ENCODE measurements around the gene KIFC3.

Gene KIFC3

DNA sequence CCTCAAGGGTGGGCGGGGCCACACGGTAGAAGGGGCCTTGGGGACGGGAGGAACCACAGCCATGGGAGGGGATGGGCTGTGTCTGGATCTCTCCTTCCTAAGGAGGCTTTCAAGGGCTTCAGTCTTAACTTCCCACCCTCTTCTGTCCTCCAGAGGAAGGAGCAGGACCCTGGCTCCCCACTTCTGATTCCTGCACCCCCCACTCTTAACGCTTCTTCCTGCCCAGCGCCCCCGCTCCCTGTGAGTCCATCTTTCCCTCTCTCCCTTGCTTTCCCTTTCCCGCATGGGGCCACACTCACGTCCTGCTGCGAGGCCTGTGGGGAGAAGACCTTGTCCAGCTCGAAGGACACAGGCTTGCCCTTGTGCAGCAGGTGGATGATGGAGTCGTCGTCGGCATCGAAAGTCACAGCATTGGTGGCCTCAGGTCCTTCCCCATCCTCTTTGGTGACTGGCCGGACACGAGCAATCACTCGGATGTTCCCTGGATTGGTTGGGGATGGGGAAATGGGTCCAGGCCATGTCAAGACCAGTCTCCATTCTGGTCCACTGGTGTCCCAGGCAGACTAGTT lies 37.0 kb downstream of the KIFC3 start:
- DNase-seq (ENCODE audit: low read depth, low spot score) = no peak

DNA sequence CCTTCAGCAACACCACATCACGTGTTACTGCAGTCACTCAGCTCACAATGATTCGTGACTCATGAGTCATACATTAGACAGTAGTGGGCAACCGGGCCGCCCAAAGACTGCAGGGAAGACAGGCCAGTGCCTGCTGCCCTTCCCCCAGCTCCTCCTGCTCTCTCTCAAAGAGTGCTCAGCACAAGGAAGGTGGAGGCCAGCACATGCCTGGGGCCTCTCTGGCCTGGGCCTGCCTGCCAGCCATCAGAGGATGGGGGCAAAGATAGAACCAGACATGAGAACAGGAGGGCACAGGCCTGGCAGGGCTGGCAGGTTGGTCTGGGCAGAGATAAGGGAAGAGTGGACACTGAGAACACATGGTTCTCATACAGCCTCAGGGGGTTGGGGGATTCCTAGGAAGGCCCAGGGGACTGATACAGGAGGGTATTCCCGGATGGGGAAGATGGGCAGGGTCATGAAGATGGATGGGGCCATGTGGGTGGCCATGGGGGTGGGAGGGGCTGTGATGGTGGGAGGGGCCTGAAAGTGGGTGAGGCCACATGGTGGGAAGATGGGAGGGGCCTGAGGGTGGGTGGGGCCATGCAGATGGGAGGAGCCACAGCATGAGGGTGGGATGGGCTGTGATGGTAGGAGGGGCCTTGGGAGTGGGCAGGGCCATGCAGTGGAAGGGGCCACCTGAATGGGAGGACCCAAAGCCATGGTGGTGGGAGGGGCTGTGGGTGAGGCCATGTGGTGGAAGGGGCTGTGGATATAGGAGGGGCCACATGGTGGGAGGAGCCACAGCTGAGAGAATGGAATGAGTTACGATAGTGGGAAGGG lies 37.7 kb downstream of the KIFC3 start:
- no peak for DNase-seq (ENCODE audit: low read depth, low spot score)

DNA sequence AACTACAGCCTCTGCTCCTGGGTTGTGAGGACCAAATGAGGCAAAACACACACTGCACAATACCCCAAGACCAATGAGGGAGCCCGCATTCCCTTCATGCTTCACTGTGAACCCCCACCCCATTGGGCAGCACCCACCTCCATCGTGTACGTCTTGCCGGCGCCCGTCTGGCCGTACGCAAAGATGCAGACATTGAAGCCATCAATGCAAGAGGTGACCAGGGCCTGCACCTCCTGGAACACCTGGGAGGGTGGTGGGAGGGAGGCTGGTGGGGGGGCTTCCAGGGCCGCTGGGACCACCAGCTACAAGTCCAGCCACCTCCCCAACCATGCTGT lies 38.3 kb downstream of the KIFC3 start:
- DNase-seq (ENCODE audit: low read depth, low spot score) = no peak

DNA sequence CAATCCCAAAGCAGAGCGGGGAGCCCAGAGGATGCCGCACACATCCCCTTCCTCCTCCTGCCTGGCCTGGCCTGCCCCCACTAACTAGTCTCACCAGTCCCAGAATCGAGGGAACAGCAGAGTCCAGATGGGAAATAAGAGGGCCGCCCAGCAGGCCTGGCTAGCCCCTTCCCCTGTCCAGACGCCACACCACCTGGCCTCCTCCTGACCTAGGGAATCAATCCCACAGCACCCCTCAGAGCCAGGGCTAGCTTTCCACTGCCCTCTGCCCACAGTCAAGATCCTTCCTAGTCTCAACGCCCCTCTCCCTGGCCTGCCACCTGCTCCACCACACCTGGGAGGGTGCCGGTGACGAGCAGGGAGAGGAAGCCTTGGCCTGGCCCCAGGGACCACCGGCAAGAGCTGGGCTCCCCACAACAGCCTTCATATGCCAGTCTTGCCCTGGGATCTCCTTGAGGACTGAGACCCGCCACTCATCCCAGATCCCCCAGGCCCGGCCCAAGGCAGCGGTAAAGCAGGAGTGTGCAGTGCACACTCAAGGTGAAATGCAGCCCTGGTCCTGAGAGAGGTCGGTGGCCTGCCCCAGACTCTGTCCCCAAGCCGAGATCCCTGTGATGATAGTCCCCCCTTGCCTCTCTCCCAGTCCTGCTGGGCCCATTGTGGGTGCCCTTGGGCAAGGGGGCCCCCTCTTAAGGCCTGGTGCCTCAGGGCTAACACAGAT lies 38.8 kb downstream of the KIFC3 start:
- DNase-seq (ENCODE audit: low read depth, low spot score) = no peak

DNA sequence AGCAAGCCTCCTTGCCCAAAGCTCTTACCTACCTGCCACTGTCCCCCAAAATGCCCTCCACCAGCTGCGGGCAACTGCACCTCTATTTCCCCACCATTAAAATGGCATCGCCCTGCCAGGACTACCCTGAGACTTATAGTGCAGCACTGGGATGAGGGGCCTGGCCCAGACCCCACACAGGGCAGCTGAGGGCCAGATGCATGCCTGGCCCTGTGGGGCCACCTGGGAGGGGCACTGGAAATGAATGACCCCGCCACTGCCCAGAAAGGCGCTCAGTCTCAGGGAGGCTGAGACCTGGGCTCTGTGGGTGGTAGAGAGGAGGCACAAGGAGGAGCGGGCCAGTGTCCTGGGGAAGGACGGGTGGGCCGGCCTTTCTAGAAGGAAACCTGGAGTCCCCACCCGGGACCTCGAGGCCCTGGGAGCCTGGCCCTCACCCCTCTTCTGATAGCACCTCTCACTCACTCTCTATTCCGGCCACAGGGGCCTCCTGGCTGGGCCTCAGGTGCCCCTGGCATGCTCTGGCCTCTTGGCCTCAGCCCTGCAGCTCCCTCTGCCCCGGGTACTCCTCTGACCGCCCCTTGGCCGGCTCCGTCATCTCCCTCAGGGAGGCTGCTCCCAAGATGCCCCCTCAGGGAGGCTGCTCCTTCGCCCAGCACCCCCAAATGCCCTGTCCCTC lies 39.8 kb downstream of the KIFC3 start:
- DNase-seq (ENCODE audit: low read depth, low spot score) = no peak

DNA sequence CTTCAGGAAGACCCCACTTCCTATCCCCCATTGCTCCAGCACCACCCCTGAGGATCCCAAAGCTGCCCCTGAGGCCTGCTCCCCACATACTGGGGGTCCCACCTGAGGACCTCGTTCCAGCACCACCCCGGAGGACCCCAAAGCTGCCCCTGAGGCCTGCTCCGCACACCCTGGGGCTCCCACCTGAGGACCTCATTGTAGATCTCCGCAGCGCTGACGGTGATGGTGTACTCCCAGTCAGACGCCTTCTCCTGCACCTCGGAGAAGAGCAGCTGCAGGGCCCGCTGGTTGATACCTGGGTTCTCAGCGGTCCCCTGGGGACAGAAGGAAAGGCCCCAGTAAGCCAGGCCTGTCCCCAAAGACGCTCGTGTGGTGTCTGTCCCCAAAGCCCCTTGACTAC lies 40.3 kb downstream of the KIFC3 start:
- no peak for DNase-seq (ENCODE audit: low read depth, low spot score)

DNA sequence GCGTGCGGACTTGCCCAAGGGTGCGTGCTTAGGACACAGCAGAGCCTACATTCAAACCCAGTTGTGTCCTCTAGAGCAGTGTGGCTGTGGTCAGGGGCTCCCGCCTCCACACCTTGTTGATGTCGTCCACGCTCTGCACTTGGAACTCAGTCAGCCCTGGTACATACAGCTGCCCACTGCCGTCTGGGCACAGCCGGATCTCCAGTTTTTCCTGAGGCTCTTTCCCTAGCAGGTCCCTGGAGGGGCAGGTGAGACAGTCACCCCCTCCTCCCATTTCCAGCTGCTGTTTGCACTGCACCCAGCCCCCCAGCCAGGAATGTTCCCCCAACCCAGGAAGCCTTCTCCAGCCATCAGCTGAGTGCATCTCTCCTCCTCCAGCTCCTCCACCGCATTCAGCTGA lies 41.0 kb downstream of the KIFC3 start:
- no peak for DNase-seq (ENCODE audit: low read depth, low spot score)

DNA sequence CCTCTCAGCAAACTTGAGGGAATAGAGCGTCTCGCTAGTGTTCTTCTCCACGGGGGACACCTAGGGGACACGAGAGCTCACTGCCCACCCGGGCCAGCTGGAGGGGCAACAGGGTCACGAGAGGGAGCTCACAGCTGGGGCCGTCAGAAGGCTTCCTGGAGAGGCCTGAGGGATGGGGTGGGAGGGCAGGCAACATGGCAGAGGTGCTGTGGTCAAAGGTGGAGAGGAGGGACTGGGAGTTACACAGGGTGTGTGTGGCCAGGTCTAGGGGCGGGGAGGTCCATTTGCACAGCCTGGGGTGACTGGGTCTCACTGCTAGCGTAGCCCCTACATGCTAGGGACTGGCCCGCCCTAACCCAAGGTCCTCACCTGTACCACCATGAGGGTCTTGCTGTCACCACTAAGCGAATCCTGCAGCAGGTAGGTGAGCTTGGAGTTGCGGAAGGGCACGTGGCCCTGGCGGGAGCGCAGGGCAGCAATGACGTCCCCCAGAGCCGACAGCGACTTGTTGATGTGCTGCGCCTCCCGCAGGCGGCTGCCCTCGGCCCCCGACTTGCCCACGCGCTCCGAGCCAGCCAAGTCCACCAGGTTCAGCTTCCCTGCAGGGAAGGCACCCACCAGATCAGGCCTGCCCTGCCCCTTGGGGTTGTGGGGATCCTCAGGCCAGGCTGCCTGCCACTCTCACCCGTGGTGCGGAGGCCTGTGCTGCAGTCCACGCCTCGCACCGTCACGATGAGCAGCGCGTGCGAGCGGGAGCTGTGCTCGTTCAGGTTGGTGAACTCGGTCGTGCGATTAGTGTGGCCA lies 41.7 kb downstream of the KIFC3 start:
- DNase-seq (ENCODE audit: low read depth, low spot score) = no peak

DNA sequence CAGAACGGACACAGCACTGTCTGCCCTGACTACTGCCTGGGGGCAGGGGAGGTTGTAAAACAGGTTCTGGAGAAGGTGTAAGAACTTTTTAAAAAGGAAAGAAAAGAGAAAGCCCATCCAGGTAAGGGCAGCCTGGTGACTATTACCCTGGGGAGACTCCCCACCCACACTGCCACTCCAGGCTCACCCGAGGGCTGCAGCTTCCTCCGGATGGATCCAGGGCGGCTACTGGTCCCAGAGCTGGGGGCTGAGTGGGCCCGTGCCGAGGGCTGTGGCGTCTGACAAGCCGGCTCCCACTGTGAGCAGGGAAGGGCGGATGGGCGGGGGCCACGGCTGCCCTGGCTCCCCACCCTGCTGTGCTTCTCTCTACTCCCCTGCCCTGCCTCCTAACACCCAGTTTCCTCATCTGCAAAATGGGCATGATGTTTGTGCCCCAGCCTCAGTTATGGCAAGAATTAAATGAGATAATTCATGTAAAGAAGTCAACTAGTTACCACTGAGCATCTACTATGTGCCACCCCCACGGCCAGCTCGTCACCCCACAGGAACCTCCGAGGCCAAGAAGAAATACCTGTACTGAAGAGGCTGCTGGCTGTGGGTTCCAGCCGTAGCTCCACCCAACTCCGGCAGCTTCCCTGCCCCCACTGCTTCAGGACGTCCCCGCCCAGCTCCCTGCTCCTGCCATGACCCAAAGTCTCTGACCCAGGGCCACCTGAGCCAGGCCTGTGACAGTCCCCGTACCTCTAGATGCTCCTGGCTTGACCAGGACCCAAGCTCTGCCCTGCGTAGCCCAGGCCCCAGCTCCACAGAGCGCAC lies 42.5 kb downstream of the KIFC3 start:
- DNase-seq (ENCODE audit: low read depth, low spot score) = no peak

DNA sequence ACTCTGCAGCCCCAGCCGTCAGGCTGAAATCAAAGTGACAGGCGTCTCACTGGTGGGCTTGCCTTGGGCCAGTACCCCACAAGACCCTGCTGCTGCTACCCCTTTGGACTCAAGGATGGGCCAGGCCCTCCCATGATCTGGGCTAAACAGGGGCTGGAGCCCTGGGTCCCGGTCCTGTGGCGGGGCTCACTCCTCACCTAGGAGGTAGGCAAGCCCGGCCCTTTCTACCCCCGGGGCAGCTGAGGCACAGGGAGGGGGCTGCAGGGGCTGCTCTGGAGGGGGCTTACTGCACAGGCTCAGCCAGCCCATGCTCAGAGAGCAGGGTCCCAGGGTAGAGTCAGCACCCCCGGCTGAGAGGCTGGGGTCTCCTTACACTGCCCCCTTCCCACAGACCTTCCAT lies 43.2 kb downstream of the KIFC3 start:
- DNase-seq (ENCODE audit: low read depth, low spot score) = no peak

DNA sequence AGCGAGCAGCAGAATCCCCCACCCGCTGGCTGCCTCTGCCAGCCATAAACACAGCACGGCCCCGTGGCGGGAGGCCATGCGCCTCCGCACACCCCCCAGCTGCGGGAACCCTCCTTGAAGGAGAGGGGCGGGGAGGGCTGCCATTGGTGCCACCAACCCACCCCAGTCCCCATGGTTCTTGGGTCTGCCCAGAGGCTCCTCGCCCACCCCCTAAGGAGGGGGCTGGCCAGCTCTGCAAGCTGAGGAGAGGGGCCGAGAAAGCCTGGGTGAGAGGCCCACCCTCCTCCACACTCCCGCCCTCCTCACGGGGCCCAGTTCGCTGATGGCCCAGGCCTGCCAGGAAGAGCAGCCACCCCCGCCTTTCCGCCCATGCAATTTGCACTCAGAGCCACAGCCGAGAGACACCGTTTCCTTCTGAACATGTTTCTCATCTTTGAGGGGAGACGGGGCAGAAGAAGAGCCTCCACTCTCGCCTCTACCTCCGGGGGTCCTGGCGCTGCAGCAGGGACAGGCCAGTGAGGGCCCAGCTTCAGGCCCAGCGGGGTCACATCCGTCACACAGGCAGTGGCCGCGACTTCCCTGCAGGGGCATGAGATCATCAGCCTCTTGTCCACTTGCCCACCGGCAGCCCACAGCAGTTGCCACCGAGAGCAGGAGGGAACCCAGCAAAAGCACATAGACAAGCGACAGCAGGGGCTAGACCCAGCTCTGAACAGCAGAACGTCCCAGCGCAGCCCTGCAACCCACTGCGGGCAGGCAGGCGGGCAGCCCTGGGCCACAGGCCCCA lies 43.8 kb downstream of the KIFC3 start:
- no peak for DNase-seq (ENCODE audit: low read depth, low spot score)

DNA sequence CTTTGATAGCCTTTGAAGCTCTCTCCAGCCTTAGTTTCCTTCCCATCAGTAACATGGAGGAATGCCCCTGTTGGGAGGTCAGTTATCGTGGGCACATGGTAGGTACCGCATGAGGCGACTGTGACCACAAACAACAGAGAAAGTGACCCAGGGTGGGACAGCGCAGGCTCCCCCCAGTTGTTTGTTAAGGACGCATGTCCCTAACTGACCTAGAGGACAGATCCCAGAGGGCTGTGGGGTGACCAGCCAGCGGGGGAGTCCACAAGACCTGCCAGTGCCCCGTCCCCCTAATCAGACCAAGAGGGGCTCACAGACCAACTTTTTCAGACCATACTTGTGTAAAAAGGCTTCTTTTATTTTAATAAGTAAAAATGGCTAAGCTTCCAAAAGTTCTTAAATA lies 44.4 kb downstream of the KIFC3 start:
- no peak for DNase-seq (ENCODE audit: low read depth, low spot score)

DNA sequence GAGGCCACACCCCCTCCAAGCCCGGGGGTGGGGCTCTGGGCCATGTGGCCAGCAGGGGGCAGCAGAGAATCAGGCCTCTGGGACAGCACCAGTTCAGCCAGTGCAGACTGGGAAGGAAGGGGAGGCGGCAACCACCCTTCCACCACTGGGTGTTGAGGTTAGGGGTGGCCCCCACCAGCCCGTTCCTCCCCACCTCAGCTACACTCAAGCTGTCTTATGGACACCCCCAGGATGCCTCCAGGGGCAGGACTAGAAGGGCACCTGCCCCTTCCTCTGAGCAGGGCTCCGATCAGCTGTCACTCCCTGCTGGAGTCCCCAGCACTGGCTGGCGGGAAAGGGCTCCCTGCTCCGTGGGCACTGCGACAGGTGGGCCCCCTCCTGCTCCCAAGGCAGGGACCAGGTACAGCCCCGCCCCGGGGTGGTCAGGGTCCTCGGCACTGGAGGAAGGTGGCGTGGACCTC lies 44.9 kb downstream of the KIFC3 start:
- peak; percentile 74 for DNase-seq (ENCODE audit: low read depth, low spot score)

DNA sequence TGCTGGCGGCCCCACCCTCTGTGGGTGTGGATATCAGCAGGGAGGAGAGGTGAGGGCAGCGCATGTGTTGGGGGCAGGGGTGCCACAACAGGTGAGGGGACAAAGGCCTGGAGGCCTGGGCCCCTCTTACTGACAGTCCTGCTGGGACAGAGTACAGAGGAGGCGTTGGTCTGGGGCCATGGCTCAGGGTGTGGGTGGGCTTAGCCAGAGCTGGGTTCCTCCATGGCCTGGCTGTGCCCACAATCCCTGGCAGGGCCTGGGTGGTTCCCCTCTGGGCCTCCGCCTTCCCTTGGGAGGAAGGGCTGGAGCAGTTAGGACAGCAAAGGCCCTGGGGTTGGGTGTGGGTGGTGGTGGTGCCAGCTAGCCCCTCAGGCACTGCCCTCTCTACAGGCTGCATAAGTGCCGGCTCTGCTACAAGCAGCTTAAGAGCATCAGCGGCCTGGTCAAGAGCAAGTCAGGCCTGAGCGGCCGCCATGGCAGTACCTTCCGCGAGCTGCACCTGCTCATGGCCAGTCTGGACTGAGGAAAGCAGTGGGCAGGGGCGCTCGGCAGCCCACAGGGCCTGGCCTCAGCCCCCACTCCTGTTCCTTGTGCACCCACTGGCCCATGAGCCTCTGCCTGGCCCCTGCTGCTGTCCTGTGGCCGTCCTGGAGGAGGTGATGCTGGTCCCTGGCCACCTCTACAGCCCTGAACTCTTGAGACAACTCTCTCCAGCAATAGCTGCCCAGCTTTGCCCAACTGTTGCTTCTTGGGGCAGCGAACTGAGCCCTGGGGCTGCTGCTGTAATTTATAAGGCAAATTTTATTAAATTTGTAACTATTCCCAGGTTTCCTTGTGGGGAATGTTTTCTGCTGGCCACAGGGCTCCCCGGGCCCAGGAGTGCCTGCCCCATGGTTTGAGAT lies 45.6 kb downstream of the KIFC3 start:
- DNase-seq (ENCODE audit: low read depth, low spot score) = no peak

DNA sequence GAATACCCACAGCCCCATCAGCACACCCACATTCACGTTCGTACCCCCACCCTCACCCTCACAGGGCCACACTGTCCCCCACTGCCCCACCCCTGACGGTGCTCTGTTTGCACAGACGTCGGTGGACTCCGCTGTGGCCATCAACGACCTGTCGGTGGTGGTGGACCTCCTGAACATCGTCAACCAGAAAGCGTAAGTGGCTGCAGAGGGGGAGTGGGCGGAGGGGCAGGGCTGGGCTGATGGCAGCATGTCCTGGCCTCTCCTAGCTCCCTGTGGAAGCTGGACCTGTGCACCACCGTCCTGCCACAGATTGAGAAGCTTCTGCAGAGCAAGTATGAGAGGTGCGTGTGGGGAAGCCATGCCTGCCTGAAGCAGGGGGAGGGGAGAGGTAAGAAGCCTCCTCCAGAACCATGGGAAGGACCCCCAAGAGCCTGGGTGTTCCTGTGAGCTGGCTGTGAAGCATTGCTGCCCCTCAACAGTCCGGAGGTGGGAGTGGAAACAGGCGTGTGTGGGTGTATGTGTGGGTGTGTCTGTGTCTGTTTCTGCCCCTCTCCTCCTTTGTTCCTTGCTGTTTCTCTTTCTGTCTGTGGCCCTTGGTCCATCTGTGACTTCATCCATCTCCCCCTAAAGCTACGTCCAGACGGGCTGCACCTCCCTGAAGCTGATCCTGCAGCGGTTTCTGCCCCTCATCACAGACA lies 46.4 kb downstream of the KIFC3 start:
- no peak for DNase-seq (ENCODE audit: low read depth, low spot score)

DNA sequence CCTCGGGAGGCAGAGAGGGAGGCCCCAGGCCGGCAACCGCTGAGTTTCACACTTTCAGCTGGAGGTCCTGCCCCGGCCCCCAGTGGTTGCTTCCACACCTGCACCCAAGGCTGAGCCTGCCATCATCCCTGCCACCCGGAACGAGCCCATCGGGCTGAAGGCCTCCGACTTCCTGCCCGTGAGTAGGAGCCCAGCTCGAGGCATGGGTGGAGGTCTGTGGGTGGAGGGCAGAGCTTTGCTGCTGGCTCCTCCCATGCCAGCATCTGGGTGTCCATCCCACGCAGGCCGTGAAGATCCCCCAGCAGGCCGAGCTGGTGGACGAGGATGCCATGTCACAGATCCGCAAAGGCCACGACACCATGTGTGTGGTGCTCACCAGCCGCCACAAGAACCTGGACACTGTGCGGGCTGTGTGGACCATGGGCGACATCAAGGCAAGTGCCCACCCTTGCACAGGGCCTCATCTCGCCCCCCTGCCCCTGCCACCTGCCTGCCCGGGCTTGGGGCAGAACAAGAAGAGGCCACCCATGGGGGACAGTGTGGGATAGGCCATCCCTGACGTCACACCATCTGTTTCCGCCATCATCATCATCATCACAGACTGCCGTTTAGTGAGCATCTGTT lies 47.1 kb downstream of the KIFC3 start:
- DNase-seq (ENCODE audit: low read depth, low spot score) = no peak

DNA sequence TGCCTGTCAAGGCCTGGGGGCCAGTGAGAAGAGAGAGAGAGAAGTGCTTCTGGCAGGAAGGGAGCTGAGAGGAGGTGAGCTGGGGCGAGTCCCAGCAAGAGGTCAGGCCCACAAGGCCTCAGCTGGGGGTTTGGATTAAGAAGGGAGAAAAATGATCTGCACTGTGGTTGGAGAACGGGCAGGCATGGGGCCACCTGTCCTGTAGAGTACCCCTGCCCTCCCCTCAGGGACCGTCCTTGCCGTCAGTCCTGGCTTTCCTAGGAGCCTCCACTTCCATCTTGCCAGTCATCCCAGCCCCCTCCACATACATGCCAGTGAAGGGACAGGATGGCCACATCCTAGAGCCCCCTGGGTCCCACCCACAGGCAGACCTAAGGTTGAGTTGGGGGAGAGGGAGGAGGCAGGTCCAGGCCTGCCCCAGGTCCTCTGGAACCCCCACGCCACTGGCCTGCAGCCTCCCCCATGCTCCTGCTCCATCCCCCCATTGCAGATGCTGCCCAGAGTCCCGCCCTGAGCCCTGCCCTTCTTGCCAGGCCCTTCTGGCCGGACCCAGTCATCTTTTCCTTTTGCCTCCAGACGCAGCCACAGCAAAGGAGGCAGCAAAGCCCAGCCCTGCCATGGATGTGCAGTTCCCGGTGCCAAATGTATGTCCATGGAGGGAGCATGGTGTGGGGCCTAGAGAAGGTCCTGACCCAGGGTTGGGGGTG lies 47.8 kb downstream of the KIFC3 start:
- DNase-seq (ENCODE audit: low read depth, low spot score) = no peak
